GM18951 (cell line): ENCODE results near the gene SLC6A3.

Source experiments
- POLR2A ChIP-seq: IDR thresholded peaks from 4 replicates; pipeline ENCODE4 v1.6.1; 2011; ENCODE audit warnings: mild to moderate bottlenecking; ENCODE audit not compliant: insufficient read length, insufficient read depth; ENCODE audit errors: extremely low read depth
- in situ Hi-C: fragments of 300-500 bp; cut with MboI; formaldehyde crosslinking; loops from one replicate; pipeline ENCODE4 v1.12.0; 2022; ENCODE audit warnings: low sequenced_read_pairs, mixed read lengths, inconsistent platforms; ENCODE audit not compliant: unreplicated experiment

SLC6A3 gene

GRCh38 chr5:1446602-1447343, 1.5 kb upstream of the SLC6A3 start:
- in situ Hi-C loops = no loop called here
- no peak for TF ChIP-seq POLR2A

DNA sequence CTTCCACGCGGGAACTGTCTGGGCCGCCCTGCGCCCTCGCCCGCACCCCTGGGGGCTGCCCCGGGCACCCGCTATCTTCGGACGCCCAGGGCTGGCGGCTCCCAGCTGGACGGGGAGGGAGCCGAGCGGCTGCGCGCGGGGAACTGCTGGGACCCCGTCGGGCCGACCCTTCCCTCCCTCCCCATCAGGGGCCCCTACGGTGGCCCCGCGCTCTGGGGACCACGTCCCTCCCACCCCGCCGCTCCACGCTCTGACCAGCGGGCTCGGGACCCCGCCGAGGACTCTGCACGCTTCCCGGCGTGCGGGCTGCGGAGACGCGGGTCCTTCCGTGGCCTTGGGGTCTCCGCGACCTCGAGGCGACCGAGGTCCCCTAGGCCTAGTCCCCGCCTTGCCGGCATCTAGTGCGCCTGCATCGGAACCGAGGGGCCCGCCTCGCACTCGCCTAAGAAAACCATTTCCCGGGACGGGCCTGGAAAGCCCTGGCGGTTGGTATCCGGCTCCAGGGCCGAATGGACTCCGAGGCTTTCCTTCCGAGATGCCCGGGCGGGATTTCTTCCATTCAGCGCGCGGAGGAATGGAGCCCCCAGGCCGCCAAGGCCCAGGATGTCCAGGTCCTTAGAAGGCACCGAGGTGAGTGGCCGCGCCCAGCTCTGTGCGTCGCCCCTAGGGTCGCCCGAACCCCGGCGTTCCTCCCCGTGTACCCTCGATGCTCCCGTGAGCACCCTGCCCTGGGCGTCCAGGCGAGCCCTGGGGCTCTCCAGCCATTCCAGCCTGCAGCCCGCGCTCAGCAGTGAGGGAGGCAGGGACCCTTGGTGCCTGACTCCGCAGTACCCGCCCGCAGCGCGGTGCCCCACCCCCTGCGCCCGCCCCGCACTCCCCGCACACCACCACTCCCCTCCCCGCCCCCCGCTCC, 705 bp upstream of the SLC6A3 start:
- in situ Hi-C loops = no loop called here
- TF ChIP-seq POLR2A = no peak

DNA sequence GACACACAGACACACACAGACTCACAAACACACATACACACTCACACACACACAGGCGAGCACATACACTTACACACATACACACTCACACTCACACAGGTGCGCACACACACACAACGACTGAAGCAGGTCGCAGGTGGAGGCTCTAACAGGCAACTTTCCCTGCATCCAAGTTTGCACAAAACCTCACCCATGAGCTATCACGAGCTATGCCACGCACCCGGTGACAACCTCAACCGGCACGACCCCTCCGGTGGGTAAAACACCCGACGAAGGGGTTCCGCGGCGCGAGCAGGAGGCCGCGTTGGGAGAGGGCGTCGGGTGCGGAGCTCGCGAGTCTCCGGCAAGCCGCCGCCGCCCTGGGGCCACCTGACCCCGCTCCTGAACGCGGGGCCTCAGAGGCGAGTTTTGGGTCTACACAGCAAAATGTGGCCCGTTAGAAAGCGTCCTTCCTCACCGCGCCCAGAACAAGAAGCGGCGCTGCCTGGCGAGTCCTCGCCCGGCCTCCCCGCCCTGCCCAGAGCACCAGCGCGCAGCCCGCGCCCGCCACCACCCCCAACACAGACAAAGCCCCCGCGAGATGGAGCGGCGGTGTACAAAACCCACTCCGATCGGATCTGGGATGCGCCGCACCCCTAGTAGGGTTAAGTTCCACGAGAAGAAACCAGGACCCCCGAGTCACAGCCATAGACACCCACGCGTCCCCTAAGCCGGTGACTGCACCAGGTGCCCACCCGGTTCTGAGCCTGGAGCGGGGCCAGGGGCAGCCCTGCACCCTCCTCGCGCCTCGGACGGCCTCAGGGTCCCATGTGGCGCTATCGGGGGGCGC, 665 bp downstream of the SLC6A3 start:
- no peak for TF ChIP-seq POLR2A
- in situ Hi-C loops = no loop called here

DNA sequence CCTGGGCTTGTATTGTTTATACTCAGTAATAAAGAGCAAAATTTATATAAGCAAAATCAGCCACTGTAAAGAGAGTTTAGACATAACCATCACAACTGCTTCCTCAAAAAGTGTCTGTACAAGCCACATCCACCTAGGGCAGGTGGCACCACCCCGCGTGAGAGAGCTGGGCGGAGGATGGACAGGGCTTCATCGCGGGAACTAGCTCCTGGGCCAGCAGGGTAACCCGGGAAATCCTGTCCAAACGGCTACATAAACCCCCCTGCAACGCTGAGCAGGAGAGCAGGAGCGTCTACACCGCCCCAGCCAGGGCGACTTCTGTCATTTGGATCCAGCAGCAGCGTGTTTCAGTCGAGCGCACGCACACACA, 1.3 kb downstream of the SLC6A3 start:
- in situ Hi-C loops = no loop called here
- no peak for TF ChIP-seq POLR2A

DNA sequence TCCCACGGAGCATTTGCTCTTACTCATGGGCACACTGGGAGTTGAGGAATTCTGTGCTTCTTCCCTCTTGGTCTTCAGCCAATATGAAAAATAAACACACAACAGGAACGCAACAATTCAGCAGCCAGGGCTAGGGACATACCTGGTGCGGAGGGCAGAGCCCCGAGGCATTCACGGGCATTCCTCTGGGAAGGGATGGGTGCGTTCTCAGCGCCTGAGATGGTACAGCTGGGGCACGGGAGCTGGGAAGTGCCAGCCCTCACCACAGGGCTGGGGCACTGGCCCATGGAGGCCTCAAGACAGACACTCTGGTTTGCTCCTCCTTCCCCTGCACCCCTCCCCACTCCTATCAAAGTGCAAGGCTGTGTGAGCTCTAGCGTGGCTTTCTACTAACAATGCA, 2.1 kb downstream of the SLC6A3 start:
- TF ChIP-seq POLR2A = no peak
- in situ Hi-C loops = no loop called here

- in situ Hi-C loops = no loop called here
- no peak for TF ChIP-seq POLR2A
These were observed 2.8 kb downstream of the SLC6A3 start for GRCh38 chr5:1442222-1443145.

DNA sequence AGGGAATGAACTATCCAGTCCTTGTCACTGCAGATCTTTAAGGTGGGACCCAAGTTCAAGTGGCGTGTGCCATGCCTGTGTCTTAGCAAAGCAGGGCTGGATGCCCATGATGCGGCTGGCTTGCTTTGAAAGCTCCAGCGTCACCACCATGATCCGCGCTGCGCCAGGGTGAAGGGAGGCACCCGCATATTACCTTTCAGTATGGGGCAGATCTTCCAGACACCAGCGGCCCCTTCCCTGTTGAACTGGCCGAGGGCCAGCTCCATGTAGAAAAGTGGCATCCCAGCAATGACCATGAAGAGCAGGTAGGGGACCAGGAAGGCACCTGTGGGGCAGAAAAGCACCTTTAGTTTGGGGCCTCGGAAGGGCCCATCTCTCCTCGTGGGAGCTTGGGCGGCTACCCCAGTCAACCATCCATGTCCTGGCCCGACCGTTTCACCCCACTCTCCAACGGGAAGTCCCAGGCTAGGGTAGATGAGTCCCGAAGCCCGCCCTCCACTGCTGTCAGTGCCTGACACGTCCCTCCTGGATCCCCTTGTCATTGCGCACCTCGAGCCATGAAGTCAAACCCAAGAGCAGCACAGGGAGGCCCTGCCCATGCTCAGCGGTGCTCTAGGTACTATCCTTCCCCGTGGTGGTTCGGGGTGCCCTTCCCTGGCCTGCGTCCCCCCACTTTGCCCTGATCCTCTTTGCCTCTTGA, 3.9 kb downstream of the SLC6A3 start:
- TF ChIP-seq POLR2A = no peak
- in situ Hi-C loops = no loop called here

- TF ChIP-seq POLR2A = no peak
- in situ Hi-C loops = no loop called here
These were observed 5.1 kb downstream of the SLC6A3 start for GRCh38 chr5:1440098-1440493.

DNA sequence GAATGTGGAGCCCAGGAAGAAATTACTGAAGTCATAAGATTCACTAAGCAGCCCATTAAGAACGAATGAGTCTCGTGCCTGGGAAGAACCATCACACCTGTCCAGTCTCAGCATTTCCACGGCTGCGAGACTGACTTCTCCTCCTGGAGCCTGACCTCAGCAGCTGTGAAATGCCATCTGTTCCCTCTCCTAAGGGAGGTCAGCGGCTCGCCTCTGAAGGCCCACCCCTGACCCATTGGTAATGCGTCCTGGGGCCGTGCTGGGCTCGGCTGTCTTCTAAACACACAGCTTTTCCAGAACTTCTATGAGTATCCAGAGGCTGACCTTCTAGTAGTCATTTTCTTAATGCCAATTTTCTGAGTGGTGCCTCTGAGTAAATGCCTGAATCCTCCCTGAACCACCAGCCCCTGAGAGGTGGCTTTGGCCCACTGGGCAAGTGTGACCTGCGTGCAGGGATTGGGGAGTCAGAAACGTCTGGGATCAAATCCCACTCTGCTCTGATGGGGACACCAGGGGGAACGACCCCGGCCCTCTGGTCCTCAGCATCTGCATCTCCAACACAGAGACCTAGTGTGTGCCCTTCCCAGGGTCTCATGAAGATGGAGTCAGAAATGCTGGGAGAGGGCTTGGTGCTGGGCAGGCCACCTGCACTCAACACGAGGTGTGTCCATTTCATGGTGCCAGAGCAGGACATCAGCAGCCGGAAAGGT, 5.7 kb downstream of the SLC6A3 start:
- in situ Hi-C loops = no loop called here
- TF ChIP-seq POLR2A = no peak

- in situ Hi-C loops = no loop called here
- no peak for TF ChIP-seq POLR2A
These were observed 6.4 kb downstream of the SLC6A3 start for GRCh38 chr5:1438871-1439270.

GRCh38 chr5:1437876-1438559, 7.2 kb downstream of the SLC6A3 start:
- TF ChIP-seq POLR2A = no peak
- in situ Hi-C loops = no loop called here
